Activated CD4-positive, alpha-beta T cell treated with anti-CD3 and anti-CD28 coated beads, Interleukin-10, Interleukin-2, amounts not matched to agents 100 ng/mL and 50 ng/mL, durations not matched to agents 16 hours and 8 hours (primary cell): Measurements from ENCODE around the gene SMAP1.
"Not testable (repeated sequence)": the region's sequence is repeated elsewhere in the genome, so short reads cannot be mapped to it uniquely, and the experiment has no call there.

Experiments
- DNase-seq: peaks from one replicate; pipeline ENCODE4 v3.0.0-alpha.2; 2020

SMAP1 gene

GRCh38 chr6:70742462-70742861 is 74.8 kb downstream of the SMAP1 start:
- DNase-seq, result not testable (repeated sequence)

- no peak for DNase-seq
Measured at GRCh38 chr6:70753870-70754380, 86.2 kb downstream of the SMAP1 start.

DNA sequence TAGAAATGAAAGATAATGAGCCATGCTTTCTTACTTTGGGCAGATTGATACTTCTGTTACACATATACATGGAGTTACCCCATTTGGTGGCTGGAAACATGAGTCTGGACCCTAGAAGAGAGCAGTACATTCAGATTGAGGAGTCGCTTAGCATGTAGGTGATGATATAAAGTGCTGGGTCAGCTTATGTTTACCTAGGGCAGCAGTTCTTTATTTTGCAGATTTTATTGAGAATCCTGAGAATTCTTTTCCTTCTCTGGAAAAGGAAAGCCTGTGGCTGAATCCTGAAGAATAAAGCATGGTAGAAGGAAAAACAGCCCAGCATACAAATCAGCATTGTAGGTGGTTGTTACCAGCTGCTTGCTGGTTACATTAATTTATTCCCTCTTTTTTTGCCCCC is 91.2 kb downstream of the SMAP1 start:
- no peak for DNase-seq

GRCh38 chr6:70763754-70764510 is 96.2 kb downstream of the SMAP1 start:
- no peak for DNase-seq

DNA sequence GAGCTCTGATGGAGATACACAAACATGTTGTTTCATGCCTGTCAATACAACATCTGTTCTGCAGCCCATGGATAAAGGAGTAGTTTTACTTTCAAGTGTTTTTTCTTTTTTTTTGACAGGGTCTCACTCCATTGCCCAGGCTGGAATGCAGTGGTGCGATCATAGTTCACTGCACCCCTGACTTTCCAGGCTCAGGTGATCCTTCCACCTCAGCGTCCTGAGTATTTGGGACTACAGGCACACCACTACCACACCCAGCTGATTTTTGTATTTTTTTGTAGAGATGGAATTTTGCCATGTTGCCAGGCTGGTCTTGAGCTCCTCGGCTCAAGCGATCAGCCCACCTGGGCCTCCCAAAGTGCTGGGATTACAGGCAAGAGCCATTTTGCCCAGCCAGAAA is 97.0 kb downstream of the SMAP1 start:
- no peak for DNase-seq

DNA sequence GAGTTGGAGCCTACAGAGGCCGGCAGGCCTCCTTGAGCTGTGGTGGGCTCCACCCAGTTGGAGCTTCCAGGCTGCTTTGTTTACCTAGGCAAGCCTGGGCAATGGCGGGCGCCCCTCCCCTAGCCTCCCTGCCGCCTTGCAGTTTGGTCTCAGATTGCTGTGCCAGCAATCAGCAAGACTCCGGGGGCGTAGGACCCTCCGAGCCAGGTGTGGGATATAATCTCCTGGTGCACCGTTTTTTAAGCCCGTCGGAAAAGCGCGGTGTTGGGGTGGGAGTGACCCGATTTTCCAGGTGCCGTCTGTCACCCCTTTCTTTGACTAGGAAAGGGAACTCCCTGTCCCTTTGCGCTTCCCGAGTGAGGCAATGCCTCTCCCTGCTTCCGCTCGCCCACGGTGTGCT is 103.7 kb downstream of the SMAP1 start:
- DNase-seq, result not testable (repeated sequence)

DNA sequence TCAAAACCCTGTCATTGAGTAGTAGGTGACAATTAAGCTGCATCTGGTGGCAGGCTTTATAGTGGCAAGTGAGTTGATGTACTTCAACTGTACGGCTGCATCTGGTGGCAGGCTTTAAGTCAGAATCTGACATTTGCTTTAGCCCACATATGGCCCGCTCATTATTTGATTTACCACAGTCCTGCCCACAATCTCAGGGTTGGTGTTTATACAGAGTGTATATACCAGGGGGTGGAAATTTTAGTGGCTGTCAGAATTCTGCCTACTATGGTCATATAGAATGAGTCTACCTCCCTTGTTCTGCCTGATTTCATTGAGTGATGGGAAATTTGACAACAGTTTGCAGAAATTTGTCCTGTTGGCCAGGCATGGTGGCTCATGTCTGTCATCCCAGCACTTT is 112.3 kb downstream of the SMAP1 start:
- no peak for DNase-seq

DNA sequence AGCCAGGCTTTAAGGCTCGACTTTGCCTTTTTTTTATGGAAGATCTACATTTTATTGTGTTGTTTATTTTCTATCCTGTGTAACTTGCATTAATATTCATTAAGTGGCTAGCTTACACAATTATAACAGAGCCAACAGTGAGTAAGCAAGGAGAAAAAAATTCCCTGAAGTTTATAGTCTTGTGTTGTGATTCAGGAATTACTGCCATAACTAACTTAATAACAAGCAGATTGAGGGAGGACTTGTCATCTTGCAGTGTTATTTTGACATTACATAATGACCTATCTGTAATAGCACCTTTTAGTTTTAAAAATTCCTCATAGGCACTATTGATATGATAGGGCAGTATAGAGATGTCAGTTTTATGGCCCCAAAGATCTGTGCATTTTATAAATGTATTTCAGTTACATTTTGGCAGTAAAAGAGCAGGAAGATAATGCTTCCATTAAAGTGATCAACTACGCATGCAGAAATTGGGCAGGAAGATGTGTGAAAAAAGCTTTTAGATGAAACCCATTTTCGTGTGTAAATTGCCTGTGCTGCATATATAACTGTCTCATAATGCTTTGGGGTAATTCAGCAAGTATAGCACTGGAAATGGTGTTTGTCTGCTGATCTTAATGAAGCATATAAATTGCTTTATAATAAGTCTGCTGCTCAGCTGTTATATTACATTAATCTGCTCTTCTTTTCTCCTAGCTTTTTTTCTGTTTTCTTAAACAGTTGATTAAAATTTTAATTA is 123.0 kb downstream of the SMAP1 start:
- no peak for DNase-seq

GRCh38 chr6:70797625-70798024 is 129.9 kb downstream of the SMAP1 start:
- DNase-seq, result peak; percentile 24

- no peak for DNase-seq
Measured at GRCh38 chr6:70806086-70806485, 138.4 kb downstream of the SMAP1 start.

DNA sequence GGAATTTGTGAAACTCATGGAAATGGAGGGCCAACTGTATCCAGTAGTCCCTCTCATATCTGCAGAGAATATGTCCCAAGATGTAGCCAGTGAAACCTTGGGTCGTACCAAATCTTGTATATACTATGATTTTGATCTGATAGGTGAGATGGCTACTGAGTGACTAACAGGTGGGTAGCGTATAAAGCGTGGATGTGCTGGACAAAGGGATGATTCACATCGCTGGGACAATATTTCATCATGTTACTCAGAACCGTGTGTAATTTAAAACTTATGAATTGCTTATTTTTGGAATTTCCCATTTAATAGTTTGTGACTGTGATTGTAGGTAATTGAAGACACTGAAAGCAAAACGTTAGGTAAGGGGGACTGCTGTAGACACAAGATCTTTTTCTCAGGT is 144.1 kb downstream of the SMAP1 start:
- no peak for DNase-seq

- DNase-seq, result no peak
Measured at GRCh38 chr6:70813885-70814284, 146.2 kb downstream of the SMAP1 start.

GRCh38 chr6:70819646-70820045 is 152.0 kb downstream of the SMAP1 start:
- no peak for DNase-seq

DNA sequence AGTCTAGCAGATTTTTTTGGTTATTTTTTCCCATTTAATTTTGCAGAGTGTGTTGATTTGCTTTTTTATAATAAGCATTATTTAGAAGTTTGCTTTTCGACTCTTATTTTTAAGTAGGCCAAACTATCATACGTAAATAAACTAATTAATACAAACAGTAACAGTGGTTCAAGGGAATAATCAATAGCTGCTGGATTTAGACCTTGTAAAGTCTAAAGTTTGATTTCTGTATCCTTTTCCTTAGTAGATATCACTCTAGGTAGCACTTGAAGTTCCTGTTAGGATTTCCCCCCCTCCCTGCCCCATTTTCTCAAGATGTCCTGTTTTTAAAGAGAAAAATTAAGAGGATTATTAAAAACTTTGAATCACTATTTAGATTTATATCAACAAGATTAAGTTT is 153.1 kb downstream of the SMAP1 start:
- DNase-seq, result no peak

- no peak for DNase-seq
Measured at GRCh38 chr6:70821751-70822150, 154.1 kb downstream of the SMAP1 start.

DNA sequence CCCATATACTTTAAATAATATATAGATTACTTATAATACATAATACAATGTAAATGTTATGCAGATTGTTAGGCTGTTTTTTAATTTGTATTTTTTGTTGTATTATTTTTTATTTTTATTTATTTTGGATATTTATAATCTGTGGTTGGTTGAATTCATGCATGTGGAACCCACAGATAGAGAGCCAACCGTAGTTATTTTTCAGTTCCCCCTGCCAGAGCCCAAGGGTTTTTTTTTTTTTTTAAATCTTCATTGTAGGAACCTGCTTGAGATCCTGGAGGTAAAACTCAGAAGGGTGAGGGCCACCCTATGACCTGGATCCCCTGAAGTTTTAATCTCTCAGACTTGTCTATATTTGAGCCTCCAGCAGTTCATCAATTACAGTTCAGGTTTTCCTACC is 156.0 kb downstream of the SMAP1 start:
- no peak for DNase-seq

- DNase-seq, result no peak
Measured at GRCh38 chr6:70831427-70831826, 163.7 kb downstream of the SMAP1 start.

GRCh38 chr6:70834520-70834919 is 166.8 kb downstream of the SMAP1 start:
- DNase-seq, result no peak

GRCh38 chr6:70838907-70839285 is 171.2 kb downstream of the SMAP1 start:
- DNase-seq, result no peak

- peak; percentile 14 for DNase-seq
Measured at GRCh38 chr6:70839286-70840266, 171.9 kb downstream of the SMAP1 start.

- no peak for DNase-seq
Measured at GRCh38 chr6:70841112-70841511, 173.4 kb downstream of the SMAP1 start.

DNA sequence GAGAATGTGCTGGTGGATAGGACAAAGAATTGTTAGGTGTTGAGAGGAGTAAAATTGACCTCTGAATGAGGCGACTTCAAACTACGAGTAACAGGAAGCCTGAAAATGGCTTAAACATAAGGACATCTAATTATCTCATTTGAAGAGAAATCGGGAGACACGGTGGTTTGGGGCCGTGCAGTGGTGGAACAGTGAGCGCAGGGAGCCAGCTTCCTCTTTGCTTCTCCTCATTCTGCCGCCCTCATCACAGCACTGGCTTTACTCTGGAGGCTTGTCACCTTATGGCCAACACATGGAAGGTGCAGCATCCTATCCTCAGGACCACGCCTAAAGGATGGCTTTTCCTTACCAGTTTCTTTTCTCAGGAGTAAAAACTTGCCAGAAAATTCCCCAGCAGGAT is 174.9 kb downstream of the SMAP1 start:
- no peak for DNase-seq

GRCh38 chr6:70843328-70843918 is 175.7 kb downstream of the SMAP1 start:
- no peak for DNase-seq
